Loucy (cell line): ENCODE data around the gene CDS2.

Experiments
- CTCF ChIP-seq: fragments of 200-600 bp; sonication (generic); conservative IDR thresholded peaks from 2 replicates; pipeline ENCODE4 v1.5.1; 2014; ENCODE audit warnings: mild to moderate bottlenecking, antibody characterized with exemption, low read length
- EZH2phosphoT487 ChIP-seq: fragments of 200-600 bp; IDR thresholded peaks from 2 replicates; pipeline ENCODE4 v1.6.1; 2018; ENCODE audit warnings: antibody characterized with exemption, mild to moderate bottlenecking, moderate library complexity, borderline replicate concordance

GRCh38 chr20:5090191-5090590 is 36.6 kb upstream of the CDS2 start:
- TF ChIP-seq CTCF (no peak), EZH2phosphoT487 (no peak)
